Suppressor macrophage treated with lipopolysaccharide for 1 hour (primary cell): Measurements from ENCODE around the gene ASIC2.

ENCODE experiments used
- DNase-seq, 3 donors: peaks; one replicate each; pipeline ENCODE4 v3.0.0-alpha.2; 2020 to 2022

ASIC2 gene

GRCh38 chr17:33287096-33287725 lies 5.9 kb downstream of the ASIC2 start:
- no peak for DNase-seq

- DNase-seq: no peak
Observed at GRCh38 chr17:33285413-33285812, 7.7 kb downstream of the ASIC2 start.

- no peak for DNase-seq
Observed at GRCh38 chr17:33284022-33284421, 9.1 kb downstream of the ASIC2 start.

GRCh38 chr17:33280162-33280943 lies 12.7 kb downstream of the ASIC2 start:
- no peak for DNase-seq

GRCh38 chr17:33277436-33278100 lies 15.5 kb downstream of the ASIC2 start:
- no peak for DNase-seq

GRCh38 chr17:33273743-33274410 lies 19.2 kb downstream of the ASIC2 start:
- no peak for DNase-seq

GRCh38 chr17:33273271-33273670 lies 19.8 kb downstream of the ASIC2 start:
- DNase-seq: no peak

GRCh38 chr17:33272438-33272837 lies 20.7 kb downstream of the ASIC2 start:
- no peak for DNase-seq

- no peak for DNase-seq
Observed at GRCh38 chr17:33269337-33270060, 23.6 kb downstream of the ASIC2 start.

- no peak for DNase-seq
Observed at GRCh38 chr17:33267851-33268548, 25.1 kb downstream of the ASIC2 start.

GRCh38 chr17:33267271-33267790 lies 25.8 kb downstream of the ASIC2 start:
- DNase-seq: no peak

GRCh38 chr17:33266611-33267010 lies 26.5 kb downstream of the ASIC2 start:
- DNase-seq: no peak

GRCh38 chr17:33266116-33266515 lies 27.0 kb downstream of the ASIC2 start:
- DNase-seq: no peak

GRCh38 chr17:33263396-33263795 lies 29.7 kb downstream of the ASIC2 start:
- no peak for DNase-seq

- DNase-seq: no peak
Observed at GRCh38 chr17:33262266-33263123, 30.6 kb downstream of the ASIC2 start.

GRCh38 chr17:33261820-33262219 lies 31.3 kb downstream of the ASIC2 start:
- DNase-seq: no peak

- DNase-seq: no peak
Observed at GRCh38 chr17:33260638-33261037, 32.5 kb downstream of the ASIC2 start.

- DNase-seq: no peak
Observed at GRCh38 chr17:33258296-33258695, 34.8 kb downstream of the ASIC2 start.

- no peak for DNase-seq
Observed at GRCh38 chr17:33245183-33245582, 47.9 kb downstream of the ASIC2 start.

- DNase-seq: no peak
Observed at GRCh38 chr17:33243732-33244131, 49.4 kb downstream of the ASIC2 start.
